ENCODE data around the gene SYNJ1.
"Not testable (repeated sequence)": the region's sequence is repeated elsewhere in the genome, so short reads cannot be mapped to it uniquely, and the experiment has no call there.

The SYNJ1 gene, protein sequence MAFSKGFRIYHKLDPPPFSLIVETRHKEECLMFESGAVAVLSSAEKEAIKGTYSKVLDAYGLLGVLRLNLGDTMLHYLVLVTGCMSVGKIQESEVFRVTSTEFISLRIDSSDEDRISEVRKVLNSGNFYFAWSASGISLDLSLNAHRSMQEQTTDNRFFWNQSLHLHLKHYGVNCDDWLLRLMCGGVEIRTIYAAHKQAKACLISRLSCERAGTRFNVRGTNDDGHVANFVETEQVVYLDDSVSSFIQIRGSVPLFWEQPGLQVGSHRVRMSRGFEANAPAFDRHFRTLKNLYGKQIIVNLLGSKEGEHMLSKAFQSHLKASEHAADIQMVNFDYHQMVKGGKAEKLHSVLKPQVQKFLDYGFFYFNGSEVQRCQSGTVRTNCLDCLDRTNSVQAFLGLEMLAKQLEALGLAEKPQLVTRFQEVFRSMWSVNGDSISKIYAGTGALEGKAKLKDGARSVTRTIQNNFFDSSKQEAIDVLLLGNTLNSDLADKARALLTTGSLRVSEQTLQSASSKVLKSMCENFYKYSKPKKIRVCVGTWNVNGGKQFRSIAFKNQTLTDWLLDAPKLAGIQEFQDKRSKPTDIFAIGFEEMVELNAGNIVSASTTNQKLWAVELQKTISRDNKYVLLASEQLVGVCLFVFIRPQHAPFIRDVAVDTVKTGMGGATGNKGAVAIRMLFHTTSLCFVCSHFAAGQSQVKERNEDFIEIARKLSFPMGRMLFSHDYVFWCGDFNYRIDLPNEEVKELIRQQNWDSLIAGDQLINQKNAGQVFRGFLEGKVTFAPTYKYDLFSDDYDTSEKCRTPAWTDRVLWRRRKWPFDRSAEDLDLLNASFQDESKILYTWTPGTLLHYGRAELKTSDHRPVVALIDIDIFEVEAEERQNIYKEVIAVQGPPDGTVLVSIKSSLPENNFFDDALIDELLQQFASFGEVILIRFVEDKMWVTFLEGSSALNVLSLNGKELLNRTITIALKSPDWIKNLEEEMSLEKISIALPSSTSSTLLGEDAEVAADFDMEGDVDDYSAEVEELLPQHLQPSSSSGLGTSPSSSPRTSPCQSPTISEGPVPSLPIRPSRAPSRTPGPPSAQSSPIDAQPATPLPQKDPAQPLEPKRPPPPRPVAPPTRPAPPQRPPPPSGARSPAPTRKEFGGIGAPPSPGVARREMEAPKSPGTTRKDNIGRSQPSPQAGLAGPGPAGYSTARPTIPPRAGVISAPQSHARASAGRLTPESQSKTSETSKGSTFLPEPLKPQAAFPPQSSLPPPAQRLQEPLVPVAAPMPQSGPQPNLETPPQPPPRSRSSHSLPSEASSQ (N-terminal part only)

DNA sequence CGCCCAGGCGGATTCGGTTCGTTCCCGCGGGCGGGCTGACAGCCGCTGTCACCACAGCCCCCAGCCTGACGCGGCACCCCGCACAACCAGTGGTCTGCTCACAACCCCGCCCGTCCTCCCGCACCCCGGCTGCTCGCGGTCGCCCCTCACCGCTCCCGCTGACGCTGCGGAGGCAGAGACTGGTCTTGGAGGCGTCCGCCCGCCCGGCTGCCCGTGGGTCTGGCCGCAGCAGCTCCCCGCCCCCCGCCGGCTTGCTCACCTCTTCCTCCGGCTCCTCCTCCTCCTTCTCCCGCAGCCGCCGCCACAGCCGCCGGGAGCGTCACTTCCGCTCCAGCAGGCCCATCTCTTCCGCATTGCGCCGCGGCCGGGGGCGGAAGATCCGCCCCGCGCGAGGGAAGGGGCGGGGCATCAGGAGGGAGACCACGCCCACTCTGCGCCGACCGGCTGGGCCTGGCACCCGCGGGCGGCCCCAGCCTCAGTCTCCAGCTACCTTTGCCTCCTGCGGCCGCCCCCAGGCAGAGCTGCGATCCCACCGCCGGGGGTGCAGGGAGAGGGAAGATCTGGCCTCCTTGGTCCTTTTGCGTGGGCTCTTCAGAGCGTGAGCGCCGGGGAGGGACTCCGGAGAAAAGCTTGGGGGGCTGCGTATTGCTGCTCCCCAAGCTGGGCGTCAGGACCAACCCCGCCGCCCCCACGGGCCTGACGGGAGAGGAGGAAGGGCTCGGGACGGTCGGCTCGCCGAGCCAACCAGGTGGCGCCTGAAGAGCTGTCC is at the start of gene SYNJ1:
Gene SYNJ1 (minus strand): TSS at position 327 of the 769 bp plus-strand sequence. CDS start 1,118 bp downstream, outside the sequence.
- DNase-seq (ENCODE audit: low read depth in 2 of 2), result peak; percentile 87 to 91

DNA sequence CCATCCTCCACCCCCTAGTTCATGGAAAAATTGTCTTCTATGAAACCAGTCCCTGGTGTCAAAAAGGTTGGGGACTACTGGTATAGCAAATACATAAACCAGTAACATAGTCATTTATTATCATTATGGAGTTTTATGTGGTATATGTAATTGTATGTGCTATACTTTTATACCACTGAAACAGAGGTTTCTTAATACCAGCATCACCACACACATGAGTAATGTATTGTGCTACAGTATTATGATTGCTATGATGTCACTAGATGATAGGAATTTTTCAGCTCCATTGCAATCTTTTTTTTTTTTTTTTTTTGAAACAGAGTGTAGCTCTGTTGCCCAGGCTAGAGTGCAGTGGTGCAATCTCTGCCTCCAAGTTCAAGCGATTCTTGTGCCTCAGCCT is 49.5 kb upstream of the SYNJ1 start:
- no peak for DNase-seq (ENCODE audit: low read depth in 2 of 2)

DNA sequence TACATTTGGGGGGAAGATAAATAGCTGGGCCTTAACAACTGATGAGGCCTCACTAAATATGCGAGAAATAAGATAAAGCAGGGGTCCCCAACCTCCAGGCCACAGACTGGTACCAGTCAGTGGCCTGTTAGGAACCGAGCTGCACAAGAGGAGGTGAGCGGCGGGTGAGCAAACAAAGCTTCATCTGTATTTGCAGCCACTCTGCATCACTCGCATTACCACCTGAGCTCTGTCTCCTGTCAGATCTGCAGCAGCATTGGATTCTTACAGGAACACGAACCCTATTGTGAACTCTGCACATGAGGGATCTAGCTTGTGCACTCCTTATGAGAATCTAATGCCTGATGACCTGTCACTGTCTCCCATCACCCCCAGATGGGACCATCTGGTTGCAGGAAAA is 48.9 kb upstream of the SYNJ1 start:
- DNase-seq (ENCODE audit: low read depth in 2 of 2), result no peak

DNA sequence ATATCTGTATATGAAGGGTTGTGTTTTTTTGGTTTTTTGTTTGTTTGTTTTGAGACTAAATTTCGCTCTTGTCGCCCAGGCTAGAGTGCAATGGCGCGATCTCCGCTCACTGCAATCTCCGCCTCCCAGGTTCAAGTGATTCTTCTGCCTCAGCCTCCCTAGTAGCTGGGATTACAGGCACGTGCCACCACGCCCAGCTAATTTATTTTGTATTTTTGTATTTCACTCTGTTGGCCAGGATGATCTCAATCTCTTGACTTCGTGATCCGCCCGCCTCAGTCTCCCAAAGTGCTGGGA is 45.2 kb upstream of the SYNJ1 start:
- not testable (repeated sequence) for DNase-seq (ENCODE audit: low read depth in 2 of 2)

DNA sequence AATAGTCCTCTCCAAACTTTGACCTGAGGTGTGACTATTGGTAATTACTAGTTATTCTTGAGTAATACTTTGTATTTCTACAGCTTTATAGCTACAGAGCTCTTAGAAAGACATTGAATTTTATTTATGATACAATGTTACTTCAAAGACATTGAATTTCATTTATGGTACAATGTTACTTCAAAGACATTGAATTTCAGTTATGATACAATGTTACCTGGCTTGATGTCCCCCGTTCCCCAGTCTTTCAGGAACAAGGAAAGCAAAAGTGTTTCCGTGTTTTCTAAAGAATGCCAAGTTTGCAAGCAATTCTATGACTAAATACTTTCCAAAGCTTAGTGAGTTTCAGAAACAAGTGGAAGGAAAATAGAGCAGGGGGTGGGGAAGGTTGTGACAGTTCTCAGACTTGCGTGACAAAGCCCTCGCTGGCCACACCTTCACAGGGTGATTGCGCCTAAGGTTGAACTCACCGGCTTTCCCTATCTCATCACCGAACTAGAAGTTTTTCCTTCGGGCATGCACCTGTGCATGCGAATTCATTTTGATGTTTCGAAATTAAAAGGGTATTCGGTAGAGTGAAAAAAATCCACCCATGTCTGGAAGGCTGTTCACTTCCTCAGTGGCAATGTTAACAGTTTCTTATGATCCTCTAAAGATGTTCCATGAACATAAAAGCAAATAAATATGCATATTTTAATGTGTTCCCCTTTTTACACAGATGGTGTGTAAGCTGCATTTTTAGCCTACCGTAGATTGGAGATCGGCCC is 44.7 kb upstream of the SYNJ1 start:
- peak; percentile 0 to 15 for DNase-seq (ENCODE audit: low read depth in 2 of 2)

DNA sequence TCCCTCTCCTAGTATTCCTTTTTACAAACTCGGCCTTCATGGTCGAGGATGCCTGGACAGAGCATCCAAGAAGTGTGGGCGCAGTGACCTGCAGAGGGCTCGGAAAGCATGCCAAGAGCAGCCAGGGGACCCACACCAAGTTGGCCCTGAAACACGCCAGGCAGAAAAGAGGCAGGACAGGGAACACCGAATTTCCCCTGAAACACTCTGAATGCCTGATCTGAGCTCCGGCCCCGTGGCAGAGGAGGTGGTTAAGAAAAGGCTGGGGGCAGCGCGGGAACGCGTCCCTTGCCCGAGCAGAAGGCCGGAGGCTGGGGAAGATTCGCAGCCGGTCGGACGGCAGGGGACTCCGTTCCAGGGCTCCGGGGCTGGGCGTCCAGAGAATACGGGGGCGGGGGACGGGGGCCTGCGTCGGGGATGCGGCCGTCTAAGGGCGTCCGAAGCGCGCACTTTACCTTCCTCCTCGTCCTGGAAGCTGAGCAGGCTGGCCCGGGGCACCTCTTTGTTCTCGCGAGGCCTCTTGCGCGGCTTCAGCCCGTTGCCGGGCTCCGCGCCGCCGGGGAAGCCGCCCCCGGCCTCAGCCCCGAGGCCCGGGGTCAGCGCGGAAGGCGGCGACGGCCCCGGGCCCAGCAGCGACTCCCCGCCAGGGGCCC is 43.2 kb upstream of the SYNJ1 start:
- peak; percentile 2 to 3 for DNase-seq (ENCODE audit: low read depth in 2 of 2)

DNA sequence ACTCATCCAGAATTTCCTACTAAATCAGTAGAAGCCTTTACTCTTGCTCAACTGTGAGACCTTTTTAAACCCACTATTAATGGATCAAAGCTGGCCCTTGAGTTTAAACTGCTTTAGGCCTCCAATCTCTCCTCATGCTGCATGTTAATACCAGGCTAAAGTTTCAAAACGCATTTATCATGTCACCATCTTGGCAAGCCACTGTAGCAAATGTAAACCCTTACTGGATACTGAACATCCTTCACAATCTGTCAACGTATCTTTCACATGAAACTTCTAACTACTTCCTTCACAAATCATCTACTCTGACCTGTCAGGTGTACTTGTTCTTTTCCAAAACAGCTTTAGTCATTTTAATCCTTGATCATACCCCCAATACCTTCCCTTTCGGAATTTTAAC is 40.7 kb upstream of the SYNJ1 start:
- DNase-seq (ENCODE audit: low read depth in 2 of 2), result no peak

DNA sequence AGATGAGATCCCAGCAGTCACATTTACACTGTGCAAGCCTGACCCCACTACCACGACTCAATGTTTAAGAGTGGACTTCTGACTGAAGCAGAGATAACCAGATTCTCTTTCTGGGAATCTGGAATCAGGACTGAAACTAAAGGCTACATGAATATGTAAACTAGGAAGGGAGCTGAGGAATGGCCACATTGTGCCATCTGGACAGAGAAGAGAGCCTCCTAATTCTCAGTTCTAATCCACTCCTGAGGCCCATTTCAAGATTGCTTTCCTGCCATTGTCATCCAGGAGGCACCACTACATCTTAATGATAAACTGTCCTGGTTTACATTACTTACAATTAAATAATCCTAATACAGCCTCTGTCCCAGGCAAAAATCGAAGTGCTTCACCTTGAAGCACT is 37.2 kb upstream of the SYNJ1 start:
- no peak for DNase-seq (ENCODE audit: low read depth in 2 of 2)

DNA sequence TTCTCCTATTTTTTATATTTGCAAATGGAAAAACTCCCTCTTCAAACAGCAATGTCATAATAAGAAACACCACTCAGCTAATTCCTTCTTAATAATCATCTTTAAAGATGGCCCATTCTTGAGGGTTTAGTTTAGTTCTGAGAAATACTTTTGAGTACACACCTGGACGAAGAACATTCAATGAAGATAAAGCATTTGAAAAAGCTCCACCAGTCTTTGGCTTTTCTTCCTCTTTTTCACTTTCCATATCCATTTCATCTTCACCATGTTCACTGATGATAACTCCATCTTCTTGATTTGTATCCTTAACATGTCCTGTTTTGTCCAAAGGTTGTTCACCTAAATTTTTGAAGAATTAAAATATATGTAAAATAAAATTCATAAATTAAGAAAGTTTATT is 36.4 kb upstream of the SYNJ1 start:
- DNase-seq (ENCODE audit: low read depth in 2 of 2), result no peak

DNA sequence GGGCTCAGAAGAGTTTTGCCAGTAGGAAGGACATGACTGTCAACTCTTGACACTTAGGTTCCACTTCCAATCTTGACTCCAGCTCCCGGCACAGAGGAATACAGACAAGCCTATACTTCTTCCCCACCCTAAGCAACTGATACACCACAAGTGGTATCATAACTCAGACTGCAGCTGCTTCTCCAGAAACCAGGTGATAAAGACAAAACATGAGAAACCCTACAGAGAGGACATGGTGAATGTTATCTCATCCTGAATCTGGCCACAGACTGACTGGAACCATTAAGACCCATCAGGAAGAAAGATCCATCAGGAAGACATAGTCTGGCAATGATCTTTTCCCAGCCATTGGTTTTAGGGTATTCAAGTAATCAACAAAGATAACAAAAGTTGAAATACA is 30.0 kb upstream of the SYNJ1 start:
- DNase-seq (ENCODE audit: low read depth in 2 of 2), result no peak

DNA sequence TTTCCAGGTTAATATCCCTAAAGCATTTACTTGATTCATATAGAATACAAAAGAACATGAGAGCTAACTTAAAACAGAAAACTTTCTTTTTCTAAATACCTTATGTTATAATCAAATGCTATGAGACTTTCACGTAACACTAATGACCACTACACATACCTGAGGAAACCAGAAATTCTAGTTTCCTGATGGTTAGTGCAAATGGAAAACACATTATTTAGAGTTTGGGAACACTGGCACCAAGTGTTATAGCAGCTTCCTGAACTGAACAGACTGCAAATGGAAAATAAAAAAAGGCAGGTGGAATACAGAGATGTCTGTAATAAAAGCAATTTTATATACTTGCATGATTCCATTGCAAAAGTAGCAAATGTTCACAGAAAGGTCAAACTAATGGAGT is 28.3 kb upstream of the SYNJ1 start:
- no peak for DNase-seq (ENCODE audit: low read depth in 2 of 2)

DNA sequence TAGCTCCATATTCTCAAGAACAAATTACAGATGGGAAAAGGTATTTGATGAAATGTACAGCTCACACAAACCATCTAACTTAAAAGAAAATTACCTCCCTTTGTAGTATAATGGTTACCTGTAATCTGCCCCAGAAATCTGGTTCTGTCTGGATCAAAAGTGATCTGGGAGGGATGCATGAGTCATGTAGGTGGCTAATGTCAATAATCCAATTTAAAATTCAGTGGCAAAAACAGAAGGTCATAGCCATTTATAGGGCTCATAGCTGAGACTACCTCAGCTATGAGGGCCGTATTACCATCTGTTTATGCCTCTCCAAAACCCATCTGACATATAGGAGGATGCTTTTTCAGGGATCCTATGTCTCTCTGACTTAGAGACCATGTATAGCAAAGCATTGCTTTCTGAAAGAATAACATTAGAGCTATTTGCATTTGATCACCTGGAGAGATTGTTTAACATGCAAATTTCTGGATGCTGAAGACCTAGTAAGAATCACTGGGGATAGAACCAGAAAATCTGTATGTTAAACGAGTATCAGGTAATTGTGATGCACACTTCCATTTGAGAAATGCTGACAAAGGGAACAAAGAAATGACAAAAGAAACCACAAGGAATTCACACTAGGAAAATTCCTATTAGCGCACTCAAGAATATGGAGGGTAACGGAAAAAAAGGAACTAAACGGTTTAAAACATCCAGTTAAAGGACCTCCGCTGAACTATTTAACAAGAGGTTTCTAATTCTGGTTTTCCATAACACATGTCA is 26.2 kb upstream of the SYNJ1 start:
- no peak for DNase-seq (ENCODE audit: low read depth in 2 of 2)

DNA sequence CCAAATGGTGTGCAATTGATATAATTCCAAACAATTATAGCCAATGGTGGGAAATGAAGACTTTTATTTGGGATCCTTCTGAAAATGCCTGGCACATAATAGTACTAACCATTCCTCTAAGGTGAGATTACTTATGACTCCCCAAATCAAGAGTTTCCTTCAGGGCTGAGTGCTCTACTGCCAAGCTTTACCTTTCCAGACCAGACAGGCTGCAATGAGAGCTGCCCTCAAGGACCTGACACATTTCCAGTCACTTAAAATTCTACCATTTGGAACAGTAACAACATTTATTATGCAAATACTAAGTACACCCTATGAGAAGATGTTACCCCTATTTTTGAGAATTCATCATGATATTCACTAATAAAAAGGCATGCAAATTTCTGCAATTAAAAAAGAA is 22.6 kb upstream of the SYNJ1 start:
- DNase-seq (ENCODE audit: low read depth in 2 of 2), result no peak

DNA sequence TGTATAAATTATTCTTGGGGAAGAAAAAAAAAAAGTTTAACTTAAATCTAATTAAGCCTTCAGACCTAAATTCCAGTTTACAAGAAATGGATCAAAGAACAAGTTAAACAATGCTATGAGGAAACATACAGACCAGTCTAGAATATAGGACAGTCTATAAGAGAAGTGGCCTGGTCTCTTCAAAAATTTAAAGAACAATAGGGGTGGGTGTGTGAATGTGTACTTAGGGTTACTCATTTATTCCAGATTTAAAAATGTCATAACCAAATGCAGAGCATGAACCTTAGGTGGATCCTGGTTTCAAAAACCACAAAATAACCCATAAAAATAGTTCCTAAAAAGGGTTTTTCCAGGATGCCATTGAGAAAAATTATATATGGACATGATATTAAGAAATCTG is 21.8 kb upstream of the SYNJ1 start:
- no peak for DNase-seq (ENCODE audit: low read depth in 2 of 2)

DNA sequence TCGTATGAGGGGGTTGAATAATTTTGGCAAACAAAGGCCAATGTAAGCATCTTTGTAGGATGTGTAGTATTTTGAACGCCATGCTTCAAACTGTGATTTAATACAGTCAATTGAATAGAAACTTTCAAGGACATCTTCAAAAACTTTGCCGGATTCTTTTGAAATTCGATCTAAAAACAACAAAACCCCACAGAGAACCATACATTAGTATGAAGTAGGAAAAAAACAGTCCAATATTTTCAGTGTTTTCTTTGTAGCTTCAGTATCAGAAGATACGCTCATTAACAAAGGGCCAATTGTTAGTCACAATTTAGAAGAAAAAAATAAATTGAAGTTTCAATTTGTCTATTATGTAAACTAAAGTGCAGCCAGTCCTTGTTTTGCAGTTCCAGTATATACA is 20.7 kb upstream of the SYNJ1 start:
- no peak for DNase-seq (ENCODE audit: low read depth in 2 of 2)

DNA sequence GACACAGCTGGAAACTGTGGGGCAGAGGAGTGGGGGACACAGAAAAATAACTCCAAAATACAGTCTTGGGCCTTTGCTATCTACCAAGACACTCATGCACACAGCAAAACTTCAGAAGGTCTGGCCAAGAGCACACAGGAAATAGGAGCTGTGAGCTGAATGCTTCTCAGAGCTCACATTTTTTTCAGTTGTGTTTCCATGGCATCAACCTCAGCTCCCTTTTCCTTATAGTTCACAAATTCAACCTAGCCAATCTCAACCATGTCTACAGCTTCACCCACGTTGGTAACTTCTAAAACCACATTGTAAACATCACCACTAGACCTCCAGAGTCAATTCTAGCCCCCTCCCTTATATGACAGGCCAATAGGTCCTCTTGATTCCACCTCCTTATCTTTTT is 19.6 kb upstream of the SYNJ1 start:
- DNase-seq (ENCODE audit: low read depth in 2 of 2), result no peak

DNA sequence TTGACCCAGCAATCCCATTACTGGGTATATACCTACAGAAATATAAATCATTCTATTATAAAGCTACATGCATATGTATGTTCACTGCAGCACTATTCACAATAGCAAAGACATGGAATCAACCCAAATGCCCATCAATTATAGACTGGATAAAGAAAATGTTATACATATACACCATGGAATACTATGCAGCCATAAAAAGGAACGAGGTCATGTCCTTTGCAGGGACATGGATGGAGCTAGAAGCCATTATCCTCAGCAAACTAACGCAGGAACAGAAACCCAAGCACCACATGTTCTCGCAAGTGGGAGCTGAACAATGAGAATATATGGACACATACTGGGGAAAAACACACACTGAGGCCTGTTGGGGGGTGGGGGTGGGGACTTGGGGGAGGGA is 18.9 kb upstream of the SYNJ1 start:
- not testable (repeated sequence) for DNase-seq (ENCODE audit: low read depth in 2 of 2)

DNA sequence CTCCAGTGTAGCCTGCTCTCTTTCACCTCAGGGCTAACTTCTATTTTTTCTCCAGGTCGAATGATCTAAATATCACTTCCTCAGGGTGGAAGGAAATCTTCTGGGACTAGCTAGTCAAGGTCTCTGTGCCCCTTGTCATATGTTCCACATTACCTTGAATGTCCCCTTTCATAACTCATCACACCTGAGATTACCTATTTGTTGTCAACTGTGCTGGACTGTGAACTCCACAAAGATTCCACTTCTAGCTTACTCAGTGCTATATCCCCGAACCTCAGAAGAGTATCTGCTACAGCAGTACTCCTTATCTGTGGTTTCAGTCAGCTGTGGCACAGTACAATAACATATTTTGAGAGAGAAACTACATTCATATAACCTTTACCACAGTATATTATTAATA is 14.6 kb upstream of the SYNJ1 start:
- no peak for DNase-seq (ENCODE audit: low read depth in 2 of 2)

DNA sequence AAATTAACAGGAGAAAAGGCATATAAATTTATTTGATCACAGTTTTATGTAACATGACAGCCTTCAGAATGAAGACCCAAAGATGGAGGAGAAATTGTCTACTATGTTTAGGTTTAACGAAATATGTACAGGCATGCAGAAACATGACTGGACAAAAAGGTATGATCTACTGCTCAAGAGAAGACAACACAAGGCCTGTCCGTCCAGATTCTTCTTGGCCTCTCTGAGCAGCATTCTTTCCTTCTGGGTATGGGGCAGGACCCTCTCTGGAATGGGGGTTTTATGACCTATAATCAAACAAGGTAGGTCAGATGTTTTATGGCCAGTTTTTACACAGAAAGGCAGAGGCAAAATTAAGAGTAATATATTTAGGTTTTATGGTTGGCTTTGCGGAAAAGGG is 13.5 kb upstream of the SYNJ1 start:
- no peak for DNase-seq (ENCODE audit: low read depth in 2 of 2)
